K562 (cell line): ENCODE data around the gene UBE2E1.

Experiments
- CBX8 ChIP-seq: fragments of 200-600 bp; sonication (generic); IDR thresholded peaks from 2 replicates; pipeline ENCODE4 v1.6.1; 2012; ENCODE audit warnings: borderline replicate concordance, mixed run types, low read depth, mild to moderate bottlenecking, moderate library complexity, mixed read lengths, low read length, control low read depth, inconsistent platforms; ENCODE audit not compliant: poor library complexity, severe bottlenecking; ENCODE audit errors: extremely low read depth
- CHD1 ChIP-seq: fragments of 200-600 bp; sonication (generic); IDR thresholded peaks from one replicate; pipeline ENCODE4 v1.6.1; 2012; ENCODE audit warnings: mild to moderate bottlenecking, moderate library complexity, low read length, inconsistent platforms
- CTCF ChIP-seq, 3 experiments: IDR thresholded peaks in 2 of 3; conservative IDR thresholded peaks in 1 of 3; 2 replicates each; pipeline ENCODE4 v1.5.1; 2011 to 2012; ENCODE audit warnings: low read length in 3 of 3, mild to moderate bottlenecking in 3 of 3, control low read depth in 2 of 3, improper control_type of control experiment in 1 of 3, inconsistent platforms in 1 of 3, low read depth in 1 of 3, mixed read lengths in 1 of 3, moderate library complexity in 1 of 3; ENCODE audit not compliant: insufficient read depth in 2 of 3
- EP300 ChIP-seq: IDR thresholded peaks from 2 replicates; pipeline ENCODE4 v1.6.1; 2012; ENCODE audit warnings: low read length, improper control_type of control experiment
- EZH2 ChIP-seq: IDR thresholded peaks from 2 replicates; pipeline ENCODE4 v1.6.1; 2012; ENCODE audit warnings: low read depth, mild to moderate bottlenecking, inconsistent platforms, low read length, borderline replicate concordance
- GATA2 ChIP-seq: sonication (generic); formaldehyde crosslinking; IDR thresholded peaks from 2 replicates; pipeline ENCODE4 v1.4.0; 2020; ENCODE audit warnings: mild to moderate bottlenecking, missing genetic modification reagents
- HSF4 ChIP-seq: fragments of 250-450 bp; sonication (Bioruptor Pico); IDR thresholded peaks from 2 replicates; pipeline ENCODE4 v2.1.2; 2022; ENCODE audit warnings: mild to moderate bottlenecking, moderate library complexity, borderline replicate concordance
- IRF1 ChIP-seq: sonication (generic); formaldehyde crosslinking; IDR thresholded peaks from 2 replicates; pipeline ENCODE4 v1.8.0; 2022; ENCODE audit warnings: missing genetic modification reagents, mild to moderate bottlenecking, borderline replicate concordance
- MED1 ChIP-seq: sonication (generic); formaldehyde crosslinking; IDR thresholded peaks from 2 replicates; pipeline ENCODE4 v1.8.1; 2023; ENCODE audit warnings: missing genetic modification reagents, borderline replicate concordance
- MEIS2 ChIP-seq: fragments of 450-650 bp; IDR thresholded peaks from 2 replicates; pipeline ENCODE4 v1.6.1; 2014; ENCODE audit warnings: mild to moderate bottlenecking; ENCODE audit not compliant: partially characterized antibody
- NFYB ChIP-seq: IDR thresholded peaks from 2 replicates; pipeline ENCODE4 v1.6.1; 2011; ENCODE audit warnings: mild to moderate bottlenecking, moderate library complexity; ENCODE audit not compliant: insufficient read length; ENCODE audit errors: extremely low read depth
- TAF1 ChIP-seq: IDR thresholded peaks from 2 replicates; pipeline ENCODE4 v1.6.1; 2011; ENCODE audit warnings: mild to moderate bottlenecking, low read length, moderate library complexity; ENCODE audit not compliant: insufficient read depth, control insufficient read depth, severe bottlenecking; ENCODE audit errors: extremely low read depth
- U2AF2 ChIP-seq: fragments of 200-400 bp; formaldehyde crosslinking; optimal IDR thresholded peaks from 2 replicates; pipeline ENCODE3; 2017; ENCODE audit warnings: low read depth, mild to moderate bottlenecking, low read length
- ZNF12 ChIP-seq: sonication (generic); formaldehyde crosslinking; IDR thresholded peaks from 2 replicates; pipeline ENCODE4 v1.4.0; 2020; ENCODE audit warnings: mild to moderate bottlenecking, missing genetic modification reagents

- TF ChIP-seq MEIS2 (no peak), EP300 (no peak), CTCF (IDR thresholded peaks at IDR 0.05 in 2 of 3, conservative IDR thresholded peaks at IDR 0.05 in 1 of 3; ENCODE audit: insufficient read depth in 2 of 3, low read depth in 1 of 3, low read length in 3 of 3) (no peak), U2AF2 (no peak), CHD1 (no peak), GATA2 (CRISPR knock-in tag) (no peak), TAF1 (no peak), HSF4 (CRISPR knock-in tag) (no peak), ZNF12 (no peak), CBX8 (no peak), IRF1 (CRISPR knock-in tag) (no peak), MED1 (CRISPR knock-in tag) (no peak), NFYB (no peak), EZH2 (no peak)
Observed at GRCh38 chr3:23874359-23875112, 68.8 kb downstream of the UBE2E1 start.
